GM15510 (cell line): ENCODE data around the gene NPS.

Experiments used
- POLR2A ChIP-seq: IDR thresholded peaks from 3 replicates; pipeline ENCODE4 v1.6.1; 2011; ENCODE audit warnings: borderline replicate concordance; ENCODE audit not compliant: insufficient read length; ENCODE audit errors: extremely low read depth

Gene NPS

GRCh38 chr10:127549009-127549408, at the start of gene NPS:
Gene NPS, plus strand, starts transcription at chr10:127549309. Its CDS starts 60 bp downstream, at chr10:127549369.
- TF ChIP-seq POLR2A, result no peak

GRCh38 chr10:127500127-127500526, 49.0 kb upstream of the NPS start:
- no peak for TF ChIP-seq POLR2A

- no peak for TF ChIP-seq POLR2A
Measured at GRCh38 chr10:127506094-127506493, 43.0 kb upstream of the NPS start.

- TF ChIP-seq POLR2A, result no peak
Measured at GRCh38 chr10:127522298-127522697, 26.8 kb upstream of the NPS start.

- TF ChIP-seq POLR2A, result no peak
Measured at GRCh38 chr10:127523476-127523875, 25.6 kb upstream of the NPS start.

- TF ChIP-seq POLR2A, result no peak
Measured at GRCh38 chr10:127524229-127524628, 24.9 kb upstream of the NPS start.

- TF ChIP-seq POLR2A, result no peak
Measured at GRCh38 chr10:127524908-127525665, 24.0 kb upstream of the NPS start.

GRCh38 chr10:127525686-127526085, 23.4 kb upstream of the NPS start:
- TF ChIP-seq POLR2A, result no peak

- no peak for TF ChIP-seq POLR2A
Measured at GRCh38 chr10:127526161-127526560, 22.9 kb upstream of the NPS start.

- TF ChIP-seq POLR2A, result no peak
Measured at GRCh38 chr10:127527320-127527719, 21.8 kb upstream of the NPS start.

- no peak for TF ChIP-seq POLR2A
Measured at GRCh38 chr10:127527891-127528290, 21.2 kb upstream of the NPS start.

GRCh38 chr10:127532193-127532592, 16.9 kb upstream of the NPS start:
- TF ChIP-seq POLR2A, result no peak

GRCh38 chr10:127532659-127533058, 16.4 kb upstream of the NPS start:
- TF ChIP-seq POLR2A, result no peak

GRCh38 chr10:127534074-127534473, 15.0 kb upstream of the NPS start:
- no peak for TF ChIP-seq POLR2A

GRCh38 chr10:127534496-127534895, 14.6 kb upstream of the NPS start:
- TF ChIP-seq POLR2A, result no peak

- no peak for TF ChIP-seq POLR2A
Measured at GRCh38 chr10:127535802-127536515, 13.2 kb upstream of the NPS start.
